ENCODE data around the gene RAMACL. TPM values are rescaled to one million over a fixed set of nuclear protein-coding genes. Genes with fewer than 3 reads are reported as not detected.

RAMACL gene
- total RNA-seq, 1 experiment from 2014 or later, result 0.15 TPM

DNA sequence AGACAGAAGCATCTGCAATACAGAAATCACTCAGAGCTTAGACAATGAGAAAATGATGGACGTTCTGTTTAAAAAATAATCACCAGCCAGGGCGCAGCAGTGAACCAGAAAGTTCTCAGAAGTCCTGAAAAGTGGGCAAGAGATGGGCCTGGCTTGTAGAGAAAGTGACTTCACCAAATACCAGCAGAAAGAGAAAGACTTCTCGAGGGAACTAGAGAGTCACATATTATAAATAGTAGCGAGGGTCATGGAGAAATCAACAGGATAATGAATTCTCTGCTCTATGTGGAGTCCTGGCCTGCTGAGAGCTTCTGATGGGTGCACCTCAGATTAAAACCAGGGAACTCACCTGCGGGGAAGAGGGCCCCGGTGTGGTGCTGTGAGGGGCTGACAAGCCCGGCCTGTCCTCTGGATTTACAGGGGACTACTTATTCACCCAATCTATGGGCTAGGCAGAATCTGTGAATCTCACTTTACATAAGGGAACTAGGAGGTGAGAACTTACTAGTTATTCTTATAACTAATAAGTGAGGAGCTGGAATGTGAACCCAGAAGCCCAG, 5.6 kb upstream of the RAMACL start:
- no peak overlapping the region for H3K4me2 ChIP-seq (ENCODE audit: low read length)
- no peak overlapping the region for H2AFZ ChIP-seq (ENCODE audit: low read depth, low read length, poor library complexity, severe bottlenecking)
- intact Hi-C loops (cut with micrococcal nuclease), result no loop called here
- RAD21 ChIA-PET (ENCODE audit: low non-redundant PET in 1 of 2, low total read pairs in 2 of 2, uncharacterized antibody in 2 of 2, unreplicated experiment in 2 of 2), result no interaction called here
- H3K9me2 ChIP-seq (ENCODE audit: insufficient read depth), result no peaks in the 10 kb centered on the region
- no TSS peak for BruUV-seq (replicated peaks)
- no peak overlapping the region for H3K9ac ChIP-seq (ENCODE audit: low read length)
- no peak overlapping the region for H3K27ac ChIP-seq (ENCODE audit: low read depth, low read length)
- no peak overlapping the region for H3K4me3 ChIP-seq (replicated peaks in 1 of 2; ENCODE audit: low read depth in 1 of 2, low read length in 2 of 2)
- no peaks in the 10 kb centered on the region for H3K79me2 ChIP-seq (ENCODE audit: insufficient read depth, low read length)
- no peaks in the 10 kb centered on the region for H3K36me3 ChIP-seq (ENCODE audit: control insufficient read depth in 1 of 2, insufficient read depth in 2 of 2, low read length in 2 of 2)
- no peaks in the 10 kb centered on the region for H4K20me1 ChIP-seq (ENCODE audit: insufficient read depth)
- no peak for TF ChIP-seq RAD21 (IDR thresholded peaks at IDR 0.05; ENCODE audit: low read depth)
- TF ChIP-seq ZNF274 (IDR thresholded peaks at IDR 0.05; ENCODE audit: low read depth, low read length), result no peak
- TF ChIP-seq, protein P1, sequence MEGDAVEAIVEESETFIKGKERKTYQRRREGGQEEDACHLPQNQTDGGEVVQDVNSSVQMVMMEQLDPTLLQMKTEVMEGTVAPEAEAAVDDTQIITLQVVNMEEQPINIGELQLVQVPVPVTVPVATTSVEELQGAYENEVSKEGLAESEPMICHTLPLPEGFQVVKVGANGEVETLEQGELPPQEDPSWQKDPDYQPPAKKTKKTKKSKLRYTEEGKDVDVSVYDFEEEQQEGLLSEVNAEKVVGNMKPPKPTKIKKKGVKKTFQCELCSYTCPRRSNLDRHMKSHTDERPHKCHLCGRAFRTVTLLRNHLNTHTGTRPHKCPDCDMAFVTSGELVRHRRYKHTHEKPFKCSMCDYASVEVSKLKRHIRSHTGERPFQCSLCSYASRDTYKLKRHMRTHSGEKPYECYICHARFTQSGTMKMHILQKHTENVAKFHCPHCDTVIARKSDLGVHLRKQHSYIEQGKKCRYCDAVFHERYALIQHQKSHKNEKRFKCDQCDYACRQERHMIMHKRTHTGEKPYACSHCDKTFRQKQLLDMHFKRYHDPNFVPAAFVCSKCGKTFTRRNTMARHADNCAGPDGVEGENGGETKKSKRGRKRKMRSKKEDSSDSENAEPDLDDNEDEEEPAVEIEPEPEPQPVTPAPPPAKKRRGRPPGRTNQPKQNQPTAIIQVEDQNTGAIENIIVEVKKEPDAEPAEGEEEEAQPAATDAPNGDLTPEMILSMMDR (IDR thresholded peaks at IDR 0.05 in 2 of 3, conservative IDR thresholded peaks at IDR 0.05 in 1 of 3; ENCODE audit: borderline replicate concordance in 1 of 3, insufficient read depth in 1 of 3, low read depth in 2 of 3, low read length in 2 of 3), result no peak
- TF ChIP-seq JUND (IDR thresholded peaks at IDR 0.05), result no peak
- no peak for TF ChIP-seq ZBTB33 (IDR thresholded peaks at IDR 0.05; ENCODE audit: extremely low read depth, insufficient replicate concordance, low read length)
- TF ChIP-seq TCF7L2 (IDR thresholded peaks at IDR 0.05; ENCODE audit: borderline replicate concordance, extremely low read depth, insufficient read depth, insufficient read length), result no peak
- TF ChIP-seq ZFX (IDR thresholded peaks at IDR 0.05), result no peak
- TF ChIP-seq, protein P2, sequence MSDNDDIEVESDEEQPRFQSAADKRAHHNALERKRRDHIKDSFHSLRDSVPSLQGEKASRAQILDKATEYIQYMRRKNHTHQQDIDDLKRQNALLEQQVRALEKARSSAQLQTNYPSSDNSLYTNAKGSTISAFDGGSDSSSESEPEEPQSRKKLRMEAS (IDR thresholded peaks at IDR 0.05), result no peak
- TF ChIP-seq SP1 (IDR thresholded peaks at IDR 0.05; ENCODE audit: low read depth), result no peak
- TF ChIP-seq POLR2AphosphoS5 (IDR thresholded peaks at IDR 0.05; ENCODE audit: low read depth, low read length), result no peak
- TF ChIP-seq ELF1 (IDR thresholded peaks at IDR 0.05; ENCODE audit: borderline replicate concordance, low read depth), result no peak
- no peak for TF ChIP-seq EGR1 (IDR thresholded peaks at IDR 0.05; ENCODE audit: low read depth)
- TF ChIP-seq CBX3 (IDR thresholded peaks at IDR 0.05; ENCODE audit: low read depth), result no peak
- TF ChIP-seq SRF (IDR thresholded peaks at IDR 0.05; ENCODE audit: low read depth), result no peak
- ATAC-seq, result no peak
- H3K27me3 ChIP-seq (ENCODE audit: insufficient read depth, low read length), result no peaks in the 10 kb centered on the region
- no peaks in the 10 kb centered on the region for H3K9me3 ChIP-seq (ENCODE audit: control insufficient read depth in 1 of 2, insufficient read depth in 1 of 2, low read depth in 1 of 2, low read length in 2 of 2)
- POLR2A ChIA-PET, result interaction anchor here (1.5 kb wide), 1 partner anchor 35 kb away, joined by 4 read pairs; the partner anchor contains the start of gene RPS6KA2
- H3K4me1 ChIP-seq (ENCODE audit: control insufficient read depth in 1 of 2, insufficient read depth in 2 of 2, low read length in 2 of 2), result peaks cover 0 to 10% of the 10 kb centered on the region in 2 experiments; a peak in 2 of 4 replicates
- CTCF ChIA-PET, result no interaction called here
- DNase-seq (ENCODE audit: low read depth, low spot score), result no peak

Data from HCT116 (cell line).